ENCODE measurements around the gene PCSK2. TPM values are rescaled to one million over a fixed set of nuclear protein-coding genes. Genes with fewer than 3 reads are reported as not detected.

Gene PCSK2
- total and polyA plus RNA-seq, 2 donors (not counting 3 experiments of a cell fraction or from before 2014, with no cell fraction given): not detected

DNA sequence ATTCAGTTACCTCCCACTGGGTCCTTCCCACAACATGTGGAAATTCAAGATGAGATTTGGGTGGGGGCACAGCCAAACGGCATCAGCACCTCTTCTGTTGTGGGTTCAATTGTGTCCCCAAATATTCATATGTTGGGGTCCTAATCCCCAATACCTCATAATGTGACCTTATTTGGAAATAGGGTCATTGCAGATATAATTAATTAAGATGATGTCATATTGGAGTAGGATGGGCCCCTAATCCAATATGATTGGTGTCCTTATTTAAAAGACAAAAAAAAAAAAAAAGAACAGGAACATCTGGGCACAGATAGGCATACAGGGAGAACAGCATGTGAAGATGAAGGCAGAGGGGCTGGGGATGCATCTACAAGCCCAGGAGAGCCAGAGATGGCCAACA lies 214.9 kb downstream of the PCSK2 start:
- H3K4me2 ChIP-seq (ENCODE audit: insufficient read depth, low read length): no peak overlapping the region
- TF ChIP-seq, protein P1, sequence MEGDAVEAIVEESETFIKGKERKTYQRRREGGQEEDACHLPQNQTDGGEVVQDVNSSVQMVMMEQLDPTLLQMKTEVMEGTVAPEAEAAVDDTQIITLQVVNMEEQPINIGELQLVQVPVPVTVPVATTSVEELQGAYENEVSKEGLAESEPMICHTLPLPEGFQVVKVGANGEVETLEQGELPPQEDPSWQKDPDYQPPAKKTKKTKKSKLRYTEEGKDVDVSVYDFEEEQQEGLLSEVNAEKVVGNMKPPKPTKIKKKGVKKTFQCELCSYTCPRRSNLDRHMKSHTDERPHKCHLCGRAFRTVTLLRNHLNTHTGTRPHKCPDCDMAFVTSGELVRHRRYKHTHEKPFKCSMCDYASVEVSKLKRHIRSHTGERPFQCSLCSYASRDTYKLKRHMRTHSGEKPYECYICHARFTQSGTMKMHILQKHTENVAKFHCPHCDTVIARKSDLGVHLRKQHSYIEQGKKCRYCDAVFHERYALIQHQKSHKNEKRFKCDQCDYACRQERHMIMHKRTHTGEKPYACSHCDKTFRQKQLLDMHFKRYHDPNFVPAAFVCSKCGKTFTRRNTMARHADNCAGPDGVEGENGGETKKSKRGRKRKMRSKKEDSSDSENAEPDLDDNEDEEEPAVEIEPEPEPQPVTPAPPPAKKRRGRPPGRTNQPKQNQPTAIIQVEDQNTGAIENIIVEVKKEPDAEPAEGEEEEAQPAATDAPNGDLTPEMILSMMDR (IDR thresholded peaks at IDR 0.05; ENCODE audit: extremely low read depth in 1 of 2, insufficient read depth in 1 of 2, low read depth in 1 of 2, low read length in 2 of 2): no peak
- TF ChIP-seq JUN (IDR thresholded peaks at IDR 0.05; ENCODE audit: borderline replicate concordance, insufficient read depth, insufficient read length, low read depth) (no peak), FOS (IDR thresholded peaks at IDR 0.05; ENCODE audit: borderline replicate concordance, insufficient read depth, low read length) (no peak), GATA2 (IDR thresholded peaks at IDR 0.05; ENCODE audit: insufficient read depth, insufficient read length, low read depth, low read length) (no peak), EZH2 (IDR thresholded peaks at IDR 0.05; ENCODE audit: borderline replicate concordance, low read depth, low read length, severe bottlenecking) (no peak), MYC (IDR thresholded peaks at IDR 0.05; ENCODE audit: low read depth, low read length) (no peak), POLR2A (IDR thresholded peaks at IDR 0.05; ENCODE audit: low read depth, low read length) (no peak), MAX (IDR thresholded peaks at IDR 0.05; ENCODE audit: insufficient read depth, insufficient read length) (no peak), POLR2AphosphoS5 (IDR thresholded peaks at IDR 0.05; ENCODE audit: insufficient read depth, low read depth, low read length) (no peak)
- H3K9ac ChIP-seq (replicated peaks; ENCODE audit: extremely low read depth, insufficient read depth, low read length): no peak overlapping the region
- dilution Hi-C loops (cut with MboI; ENCODE audit: extremely low pct_ligation_motif_present, low sequenced_read_pairs) (loop anchor here (25.0 kb wide), 1 partner anchor 629 kb away; no protein-coding TSS in a partner anchor), intact Hi-C loops (cut with micrococcal nuclease) (no loop called here)
- no peak overlapping the region for H2AFZ ChIP-seq (ENCODE audit: low read depth, low read length)
- no peaks in the 10 kb centered on the region for H3K4me1 ChIP-seq (ENCODE audit: control insufficient read depth, extremely low read depth, insufficient read depth, low read length)
- FAIRE-seq (no peak), DNase-seq (ENCODE audit: low read depth, low spot score) (no peak)
- H3K9me3 ChIP-seq (replicated peaks; ENCODE audit: control insufficient read depth, insufficient read depth, low read length): no peaks in the 10 kb centered on the region
- H3K27ac ChIP-seq (ENCODE audit: insufficient read depth, low read depth, low read length): no peak overlapping the region
- no peaks in the 10 kb centered on the region for H3K36me3 ChIP-seq (ENCODE audit: control insufficient read depth in 2 of 2, extremely low read depth in 1 of 2, insufficient read depth in 2 of 2, low read length in 2 of 2)
- BruUV-seq (replicated peaks): no TSS peak
- POLR2A ChIA-PET: no interaction called here
- H4K20me1 ChIP-seq (replicated peaks; ENCODE audit: control insufficient read depth, extremely low read depth, insufficient read depth, low read length): no peaks in the 10 kb centered on the region
- CTCF ChIA-PET: interaction anchor here (3.7 kb wide), 1 partner anchor 11 kb away, joined by 20 read pairs; no protein-coding TSS in a partner anchor
- no peaks in the 10 kb centered on the region for H3K9me1 ChIP-seq (replicated peaks; ENCODE audit: control insufficient read depth, extremely low read depth, insufficient read depth, low read length)
- H3K4me3 ChIP-seq (replicated peaks in 1 of 3; ENCODE audit: insufficient read depth in 1 of 3, low read depth in 1 of 3, low read length in 3 of 3): no peak overlapping the region
- no peaks in the 10 kb centered on the region for H3K79me2 ChIP-seq (ENCODE audit: control insufficient read depth, insufficient read depth, low read length)
- no peaks in the 10 kb centered on the region for H3K27me3 ChIP-seq (ENCODE audit: control insufficient read depth in 2 of 2, insufficient read depth in 2 of 2, low read length in 2 of 2)

Data from endothelial cell of umbilical vein (primary cell).